ENCODE measurements around the gene SEC61A2.
"Not testable (repeated sequence)": the region's sequence is repeated elsewhere in the genome, so short reads cannot be mapped to it uniquely, and the experiment has no call there.

Gene SEC61A2

GRCh38 chr10:12129222-12130111 lies at the start of gene SEC61A2:
Gene SEC61A2, plus strand, starts transcription at chr10:12129677. Its CDS starts 111 bp downstream, at chr10:12129788.
- DNase-seq (ENCODE audit: low read depth in 2 of 2, low spot score in 1 of 2): peak; percentile 91 to 92

GRCh38 chr10:12081470-12081869 lies 48.0 kb upstream of the SEC61A2 start:
- no peak for DNase-seq (ENCODE audit: low read depth in 2 of 2, low spot score in 1 of 2)

GRCh38 chr10:12081879-12082557 lies 47.5 kb upstream of the SEC61A2 start:
- no peak for DNase-seq (ENCODE audit: low read depth in 2 of 2, low spot score in 1 of 2)

GRCh38 chr10:12088919-12089318 lies 40.6 kb upstream of the SEC61A2 start:
- no peak for DNase-seq (ENCODE audit: low read depth in 2 of 2, low spot score in 1 of 2)

GRCh38 chr10:12091421-12091820 lies 38.1 kb upstream of the SEC61A2 start:
- no peak for DNase-seq (ENCODE audit: low read depth in 2 of 2, low spot score in 1 of 2)

GRCh38 chr10:12097361-12097760 lies 32.1 kb upstream of the SEC61A2 start:
- DNase-seq (ENCODE audit: low read depth in 2 of 2, low spot score in 1 of 2): not testable (repeated sequence)

- DNase-seq (ENCODE audit: low read depth in 2 of 2, low spot score in 1 of 2): no peak
Measured at GRCh38 chr10:12097791-12098190, 31.7 kb upstream of the SEC61A2 start.

GRCh38 chr10:12098966-12099365 lies 30.5 kb upstream of the SEC61A2 start:
- DNase-seq (ENCODE audit: low read depth in 2 of 2, low spot score in 1 of 2): no peak

GRCh38 chr10:12103802-12104201 lies 25.7 kb upstream of the SEC61A2 start:
- no peak for DNase-seq (ENCODE audit: low read depth in 2 of 2, low spot score in 1 of 2)

GRCh38 chr10:12107781-12108180 lies 21.7 kb upstream of the SEC61A2 start:
- DNase-seq (ENCODE audit: low read depth in 2 of 2, low spot score in 1 of 2): no peak

- DNase-seq (ENCODE audit: low read depth in 2 of 2, low spot score in 1 of 2): no peak
Measured at GRCh38 chr10:12109286-12109685, 20.2 kb upstream of the SEC61A2 start.

- no peak for DNase-seq (ENCODE audit: low read depth in 2 of 2, low spot score in 1 of 2)
Measured at GRCh38 chr10:12111528-12111927, 17.9 kb upstream of the SEC61A2 start.

GRCh38 chr10:12113627-12114026 lies 15.8 kb upstream of the SEC61A2 start:
- no peak for DNase-seq (ENCODE audit: low read depth in 2 of 2, low spot score in 1 of 2)

- no peak for DNase-seq (ENCODE audit: low read depth in 2 of 2, low spot score in 1 of 2)
Measured at GRCh38 chr10:12121673-12122072, 7.8 kb upstream of the SEC61A2 start.

- DNase-seq (ENCODE audit: low read depth in 2 of 2, low spot score in 1 of 2): no peak
Measured at GRCh38 chr10:12130237-12130872, 878 bp downstream of the SEC61A2 start.

- DNase-seq (ENCODE audit: low read depth in 2 of 2, low spot score in 1 of 2): no peak
Measured at GRCh38 chr10:12135631-12136030, 6.2 kb downstream of the SEC61A2 start.

GRCh38 chr10:12140038-12140437 lies 10.6 kb downstream of the SEC61A2 start:
- no peak for DNase-seq (ENCODE audit: low read depth in 2 of 2, low spot score in 1 of 2)

- no peak for DNase-seq (ENCODE audit: low read depth in 2 of 2, low spot score in 1 of 2)
Measured at GRCh38 chr10:12144538-12144937, 15.1 kb downstream of the SEC61A2 start.

- no peak for DNase-seq (ENCODE audit: low read depth in 2 of 2, low spot score in 1 of 2)
Measured at GRCh38 chr10:12150163-12150562, 20.7 kb downstream of the SEC61A2 start.

- DNase-seq (ENCODE audit: low read depth in 2 of 2, low spot score in 1 of 2): no peak
Measured at GRCh38 chr10:12154516-12154915, 25.0 kb downstream of the SEC61A2 start.

GRCh38 chr10:12156367-12157123 lies 27.1 kb downstream of the SEC61A2 start:
- DNase-seq (ENCODE audit: low read depth in 2 of 2, low spot score in 1 of 2): no peak

Measured in stimulated activated CD8-positive, alpha-beta memory T cell treated with anti-CD3 and anti-CD28 coated beads, Interleukin-4, amount 100 ng/mL, for 4 hours (primary cell).